ENCODE data around the gene DYNC1LI1. TPM values are rescaled to one million over a fixed set of nuclear protein-coding genes. Genes with fewer than 3 reads are reported as not detected.

DYNC1LI1 gene
- total RNA-seq, 1 experiment from 2014 or later, result 56.2 TPM

DNA sequence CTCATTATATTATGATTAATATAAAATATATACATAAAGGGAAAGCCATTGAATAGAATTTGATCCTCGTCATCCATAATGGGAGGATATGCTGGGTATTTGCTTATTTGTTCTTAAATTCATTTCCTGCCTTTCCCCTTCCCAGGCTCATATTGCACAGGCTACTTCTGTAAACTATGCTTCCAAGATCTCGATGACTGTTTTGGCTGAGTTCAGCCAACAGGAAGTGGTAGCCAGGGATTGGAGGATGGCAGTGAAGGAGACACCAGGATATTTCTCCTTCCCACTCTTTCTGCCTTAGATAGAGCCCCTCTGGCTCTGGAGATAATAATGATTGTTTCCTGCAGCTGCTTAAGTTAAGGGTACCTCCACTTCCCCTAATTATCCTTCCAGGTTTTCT, 44.3 kb upstream of the DYNC1LI1 start:
- Histone ChIP-seq H4K20me1 (ENCODE audit: control insufficient read depth, insufficient read depth, insufficient read length) (no peaks in the 10 kb centered on the region), H3K4me2 (ENCODE audit: insufficient read depth, insufficient read length, low read length) (no peak overlapping the region), H2BK15ac (ENCODE audit: low read depth, low read length) (no peak overlapping the region), H2AK5ac (ENCODE audit: insufficient read length, low read length) (no peak overlapping the region), H3K23me2 (ENCODE audit: insufficient read length, low read depth, low read length, poor library complexity, severe bottlenecking) (no peaks in the 10 kb centered on the region), H4K91ac (ENCODE audit: insufficient read length, low read depth, low read length) (no peak overlapping the region), H4K8ac (replicated peaks; ENCODE audit: insufficient read length, low read depth, low read length) (no peak overlapping the region), H3K4me1 (ENCODE audit: insufficient read depth, low read length) (no peaks in the 10 kb centered on the region; the same call in 1 of the 2 replicates), H3K79me2 (ENCODE audit: insufficient read depth, low read length) (no peaks in the 10 kb centered on the region), H2AFZ (ENCODE audit: low read length) (no peak overlapping the region), H2BK20ac (ENCODE audit: low read depth, low read length, poor library complexity, severe bottlenecking) (no peak overlapping the region), H3T11ph (ENCODE audit: low read length) (no peak overlapping the region), H3K56ac (ENCODE audit: insufficient read length, low read depth, low read length) (no peak overlapping the region), H3K23ac (ENCODE audit: insufficient read length, low read depth, low read length) (no peak overlapping the region), H3K4ac (ENCODE audit: low read depth, low read length) (no peak overlapping the region), H2BK5ac (ENCODE audit: insufficient read length, low read length) (no peak overlapping the region), H3K79me1 (ENCODE audit: insufficient read depth, low read depth, low read length, poor library complexity, severe bottlenecking) (no peaks in the 10 kb centered on the region), H3K18ac (ENCODE audit: insufficient read length, low read depth, low read length) (no peak overlapping the region), H3K9ac (ENCODE audit: extremely low read depth, insufficient read length, low read length) (no peak overlapping the region), H3K27me3 (ENCODE audit: insufficient read depth, low read length) (no peaks in the 10 kb centered on the region), H3K14ac (ENCODE audit: insufficient read depth, low read length) (no peak overlapping the region), H3K27ac (ENCODE audit: insufficient read length, low read depth, low read length) (no peak overlapping the region), H3K9me3 (ENCODE audit: control insufficient read depth, low read depth, low read length) (no peaks in the 10 kb centered on the region), H4K5ac (ENCODE audit: insufficient read length, low read depth, low read length) (no peak overlapping the region), H2BK120ac (ENCODE audit: low read depth, low read length, poor library complexity, severe bottlenecking) (no peak overlapping the region), H2BK12ac (ENCODE audit: insufficient read length, low read depth, low read length) (no peak overlapping the region)
- TF ChIP-seq CTCF (conservative IDR thresholded peaks at IDR 0.05), result no peak
- no peak for DNase-seq
- Mint-ChIP-seq H3K27ac (no peak overlapping the region), H3K36me3 (ENCODE audit: insufficient read depth in 1 of 3, low read depth in 3 of 3) (peaks cover 0 to 2% (median 0%) of the 10 kb centered on the region in 3 experiments; a peak in 1 of 7 replicates), H3K9me3 (peaks cover 7 to 9% of the 10 kb centered on the region in 2 experiments; a peak in 4 of 5 replicates), H3K27me3 (ENCODE audit: low read depth) (no peaks in the 10 kb centered on the region; the same call in 1 of the 2 replicates), H3K4me3 (no peak overlapping the region), H3K4me1 (no peaks in the 10 kb centered on the region)
- WGBS (ENCODE audit: extremely low coverage, insufficient read length, low lambda C conversion rate), result no CpG with 5 or more reads among the region's 2 CpGs

Measured in H9 (cell line).